Hindlimb muscle (tissue), 1 donor: ENCODE data around the gene GLI2. TPM values are rescaled to one million over a fixed set of nuclear protein-coding genes. Genes with fewer than 3 reads are reported as not detected.

ENCODE experiments used
- DNase-seq: peaks from one replicate; pipeline ENCODE4 v3.0.0-alpha.2; 2013
- polyA plus RNA-seq: library from polyadenylated mRNA; unstranded; fragments of 120-200 nt; gene quantifications from one replicate; pipeline ENCODE4 v1.2.1, GENCODE V29; 2013; ENCODE audit not compliant: insufficient read length

GLI2 gene
- polyA plus RNA-seq, 1 donor, result 10.8 TPM

GRCh38 chr2:120715353-120715752 is 20.3 kb upstream of the GLI2 start:
- DNase-seq, result no peak

- no peak for DNase-seq
Measured at GRCh38 chr2:120715941-120716340, 19.7 kb upstream of the GLI2 start.

GRCh38 chr2:120716641-120717585 is 18.8 kb upstream of the GLI2 start:
- DNase-seq, result no peak

- DNase-seq, result no peak
Measured at GRCh38 chr2:120719491-120719890, 16.2 kb upstream of the GLI2 start.

GRCh38 chr2:120720231-120720630 is 15.4 kb upstream of the GLI2 start:
- no peak for DNase-seq

- DNase-seq, result no peak
Measured at GRCh38 chr2:120720746-120721375, 14.8 kb upstream of the GLI2 start.

GRCh38 chr2:120722246-120722567 is 13.5 kb upstream of the GLI2 start:
- DNase-seq, result no peak

- peak; percentile 31 for DNase-seq
Measured at GRCh38 chr2:120722568-120723421, 12.9 kb upstream of the GLI2 start.

- DNase-seq, result no peak
Measured at GRCh38 chr2:120726245-120726644, 9.4 kb upstream of the GLI2 start.

GRCh38 chr2:120729406-120730399 is 6.0 kb upstream of the GLI2 start:
- DNase-seq, result no peak

GRCh38 chr2:120731175-120731574 is 4.5 kb upstream of the GLI2 start:
- DNase-seq, result no peak

GRCh38 chr2:120732506-120733237 is 3.0 kb upstream of the GLI2 start:
- DNase-seq, result no peak

- no peak for DNase-seq
Measured at GRCh38 chr2:120733238-120733932, 2.3 kb upstream of the GLI2 start.

- DNase-seq, result peak; percentile 56
Measured at GRCh38 chr2:120734930-120735651, 577 bp upstream of the GLI2 start.

- no peak for DNase-seq
Measured at GRCh38 chr2:120736202-120736623, 545 bp downstream of the GLI2 start.

- DNase-seq, result peak; percentile 88
Measured at GRCh38 chr2:120736624-120737339, 1.1 kb downstream of the GLI2 start.

- DNase-seq, result peak; percentile 40
Measured at GRCh38 chr2:120737340-120738101, 1.9 kb downstream of the GLI2 start.

- no peak for DNase-seq
Measured at GRCh38 chr2:120738117-120738516, 2.4 kb downstream of the GLI2 start.
